Measurements from ENCODE around the gene MED16.

The MED16 gene

GRCh38 chr19:928471-929202 lies 35.6 kb upstream of the MED16 start:
- no peak for DNase-seq (ENCODE audit: low read depth)

DNA sequence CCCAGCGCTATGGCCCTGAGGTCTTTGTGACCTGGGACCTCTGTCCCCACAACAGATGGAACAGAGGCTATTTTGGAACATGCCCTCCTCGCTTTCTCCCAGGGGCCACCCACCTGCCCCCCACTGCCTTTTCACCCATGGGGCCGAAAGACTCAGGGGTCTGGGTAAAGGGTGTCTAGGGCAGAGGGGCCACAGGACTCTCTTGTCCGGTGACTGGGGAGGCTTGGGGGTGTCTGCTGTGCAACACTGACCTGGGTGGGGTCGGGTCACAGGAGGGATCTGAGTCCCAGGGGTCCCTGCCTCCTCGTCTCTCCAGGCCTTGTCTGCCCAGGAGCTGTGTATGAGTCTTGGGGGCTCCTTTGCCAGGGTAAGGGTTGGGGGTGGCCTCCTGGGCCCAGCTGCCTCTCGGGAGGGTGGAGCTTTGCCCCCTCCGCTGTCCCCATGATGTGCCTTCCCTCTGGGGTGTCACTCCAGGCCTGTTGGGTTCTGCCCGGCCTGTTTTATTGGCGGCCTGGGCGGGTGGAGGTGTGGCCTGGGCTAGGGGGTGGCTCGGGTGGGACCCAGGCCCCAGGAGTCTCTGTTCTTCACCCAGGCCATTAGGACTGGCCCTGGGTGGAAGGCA lies 34.9 kb upstream of the MED16 start:
- no peak for DNase-seq (ENCODE audit: low read depth)

DNA sequence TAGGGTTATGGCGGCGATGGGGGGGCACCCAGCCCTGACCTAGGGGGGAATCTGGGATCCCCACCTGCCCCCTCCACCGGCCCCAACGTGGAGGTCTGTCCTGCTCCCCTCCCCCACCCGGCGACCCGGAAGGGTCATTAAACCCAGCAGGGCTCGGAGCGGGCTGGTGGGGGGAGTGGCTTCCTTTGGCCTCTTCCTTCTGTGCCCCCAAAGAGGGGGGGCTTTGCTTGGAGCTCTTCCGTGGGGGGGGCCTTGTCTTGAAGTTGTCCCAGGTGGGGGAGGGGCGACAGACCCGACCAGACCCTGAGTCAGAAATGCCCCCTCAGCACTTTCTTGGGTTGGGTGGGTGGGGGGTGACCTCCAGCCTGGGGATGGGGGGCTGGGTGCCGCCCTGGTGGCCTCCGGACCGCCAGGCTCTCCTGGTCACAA lies 34.4 kb upstream of the MED16 start:
- DNase-seq (ENCODE audit: low read depth), result no peak

DNA sequence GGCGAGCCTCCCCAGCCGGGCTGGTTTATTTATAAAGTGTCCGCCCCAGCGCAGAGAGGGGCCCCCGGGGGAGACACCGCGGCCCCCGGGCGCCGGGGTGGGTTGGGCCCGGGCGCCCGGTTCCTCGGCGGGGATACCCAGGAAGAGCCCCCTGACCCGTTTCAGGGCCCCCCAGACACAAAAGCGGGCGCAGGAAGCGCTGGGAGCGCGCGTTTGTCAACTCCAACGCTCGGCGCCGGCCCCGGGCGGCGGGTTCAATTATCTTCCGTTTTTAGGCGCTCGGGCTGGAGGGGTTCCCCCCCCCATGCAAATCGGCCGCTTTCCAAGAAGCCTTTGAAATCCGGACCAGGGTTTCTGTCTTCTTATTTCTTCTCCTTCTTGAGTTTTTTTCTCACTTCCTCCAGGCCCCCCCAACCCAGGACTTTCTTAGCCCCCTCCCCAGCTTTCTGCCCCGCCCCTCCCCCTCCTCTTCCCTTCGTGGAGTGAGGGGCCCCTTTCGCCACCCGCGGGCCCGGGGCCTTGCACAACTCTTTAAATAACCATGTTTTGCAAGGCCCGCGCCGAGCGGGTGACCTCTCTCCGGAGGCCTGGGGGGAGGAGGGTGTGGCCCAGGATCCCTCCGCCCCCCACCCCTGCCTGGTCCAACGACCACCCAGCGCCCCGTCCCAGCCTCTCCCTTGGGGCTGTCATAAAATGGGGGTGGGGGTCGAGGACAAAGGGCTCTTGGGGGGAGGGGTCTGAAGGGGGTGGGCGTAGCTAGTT lies 33.8 kb upstream of the MED16 start:
- DNase-seq (ENCODE audit: low read depth), result no peak

DNA sequence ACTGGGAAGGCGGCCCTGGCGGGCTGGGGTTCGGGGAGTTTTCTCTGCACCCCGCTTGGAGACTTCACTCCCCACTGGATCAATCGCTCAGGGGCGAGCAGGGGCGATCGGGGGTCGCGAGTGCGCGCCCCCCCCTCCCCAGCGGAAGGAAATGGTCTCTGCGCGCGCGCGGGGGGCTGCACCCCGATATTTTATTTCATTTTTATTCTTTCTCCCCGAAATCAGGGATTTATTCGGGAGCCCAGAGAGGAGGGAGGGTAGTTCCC lies 33.3 kb upstream of the MED16 start:
- DNase-seq (ENCODE audit: low read depth), result no peak

DNA sequence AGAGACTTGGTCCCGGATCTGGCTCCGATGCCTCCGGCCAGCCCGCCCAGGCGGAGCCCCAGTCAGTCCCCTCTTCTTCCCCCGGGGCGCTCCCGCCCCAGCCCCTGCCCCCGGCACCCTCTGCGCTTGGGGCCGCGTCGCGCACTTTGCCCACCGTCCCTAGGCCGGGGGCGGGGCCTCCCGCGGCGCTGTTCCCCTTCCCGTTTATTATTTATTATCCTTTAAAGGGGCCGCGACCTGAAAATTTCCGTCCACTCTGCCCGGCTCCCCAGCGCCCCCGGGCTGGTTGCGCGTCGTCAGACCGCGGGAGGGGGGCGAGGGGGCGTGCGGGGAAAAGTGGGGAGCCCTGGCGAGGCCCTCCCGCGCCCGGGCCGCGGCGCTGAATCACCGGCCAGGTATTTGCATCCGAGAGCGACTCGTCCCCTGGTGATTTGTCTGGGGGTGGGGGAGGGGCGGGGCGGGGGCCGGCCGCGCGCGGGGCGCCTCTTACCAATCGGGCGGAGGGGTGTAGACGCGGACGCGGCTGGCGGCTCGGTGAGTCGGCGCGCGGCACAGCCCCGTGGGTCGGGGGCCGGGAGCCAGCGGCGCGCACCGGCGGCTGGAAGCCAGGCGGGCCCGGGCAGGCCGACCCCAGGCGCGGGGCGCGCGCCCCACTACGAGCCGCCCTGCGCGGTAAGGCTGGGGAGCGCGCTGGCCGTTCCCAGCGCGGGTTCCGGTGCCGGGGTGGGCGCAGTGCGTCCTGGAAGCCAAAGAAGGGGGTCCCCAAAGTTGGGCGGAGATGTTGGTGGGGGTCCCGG lies 32.7 kb upstream of the MED16 start, which contains the start of gene ARID3A:
TSS of gene ARID3A (plus strand) at position 510 of the 797 bp plus-strand sequence. CDS start 3,494 bp downstream, outside the sequence.
- DNase-seq (ENCODE audit: low read depth), result peak; percentile 72

DNA sequence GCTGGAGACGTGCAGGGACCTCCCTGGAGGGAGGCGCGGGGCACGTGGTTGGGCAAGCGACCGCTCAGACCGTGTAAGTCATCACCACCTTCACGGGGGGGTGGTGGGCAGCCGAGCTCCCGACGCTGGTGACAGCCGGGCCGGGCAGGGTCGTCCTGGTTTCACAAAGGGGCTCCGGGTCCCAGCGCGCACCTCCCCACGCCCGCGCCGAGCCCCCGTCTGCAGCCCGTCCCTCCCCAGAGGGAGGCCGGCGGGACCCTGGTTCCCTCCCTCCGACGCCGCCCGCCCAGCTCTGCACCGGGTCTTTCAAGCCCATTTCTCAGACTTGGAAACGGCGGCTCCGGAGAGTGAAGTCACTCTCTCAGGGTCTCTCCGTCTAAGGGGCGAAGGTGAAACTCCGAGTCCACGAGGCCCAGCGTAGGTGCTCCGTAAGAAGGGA lies 32.1 kb upstream of the MED16 start:
- no peak for DNase-seq (ENCODE audit: low read depth)

GRCh38 chr19:924553-925086 lies 31.6 kb upstream of the MED16 start:
- DNase-seq (ENCODE audit: low read depth), result no peak

GRCh38 chr19:920051-920864 lies 27.3 kb upstream of the MED16 start:
- peak; percentile 55 for DNase-seq (ENCODE audit: low read depth)

- no peak for DNase-seq (ENCODE audit: low read depth)
Observed at GRCh38 chr19:919199-920050, 26.4 kb upstream of the MED16 start.

DNA sequence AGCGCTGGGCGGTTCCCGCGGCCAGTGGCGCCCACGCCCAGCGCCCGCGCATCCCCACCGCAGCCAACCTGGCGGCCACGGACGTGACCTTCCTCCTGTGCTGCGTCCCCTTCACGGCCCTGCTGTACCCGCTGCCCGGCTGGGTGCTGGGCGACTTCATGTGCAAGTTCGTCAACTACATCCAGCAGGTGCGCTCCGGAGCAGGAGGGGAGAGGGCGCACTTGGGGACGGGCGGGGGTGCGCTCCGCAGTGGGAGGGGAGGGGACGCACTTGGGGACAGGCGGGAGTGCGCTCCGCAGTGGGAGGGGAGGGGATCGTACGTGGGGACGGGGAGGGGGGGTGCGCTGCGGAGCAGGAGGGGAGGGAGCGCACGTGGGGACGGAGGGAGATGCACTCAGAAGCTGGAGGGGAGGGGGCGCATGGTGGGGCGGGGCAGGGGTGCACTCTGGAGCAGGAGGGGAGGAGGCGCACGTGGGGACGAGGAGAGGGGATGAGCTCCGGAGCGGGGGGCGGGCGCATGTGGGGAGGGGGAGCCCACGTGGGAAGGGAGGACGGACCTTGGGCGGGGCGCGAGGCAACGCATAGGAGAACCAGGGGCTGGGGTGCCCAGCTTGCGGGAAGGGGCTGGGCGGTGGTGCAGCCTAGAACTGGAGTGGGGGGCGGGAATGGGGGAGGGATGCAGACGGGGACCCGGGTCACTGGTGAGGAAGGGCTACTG lies 25.7 kb upstream of the MED16 start:
- DNase-seq (ENCODE audit: low read depth), result no peak

DNA sequence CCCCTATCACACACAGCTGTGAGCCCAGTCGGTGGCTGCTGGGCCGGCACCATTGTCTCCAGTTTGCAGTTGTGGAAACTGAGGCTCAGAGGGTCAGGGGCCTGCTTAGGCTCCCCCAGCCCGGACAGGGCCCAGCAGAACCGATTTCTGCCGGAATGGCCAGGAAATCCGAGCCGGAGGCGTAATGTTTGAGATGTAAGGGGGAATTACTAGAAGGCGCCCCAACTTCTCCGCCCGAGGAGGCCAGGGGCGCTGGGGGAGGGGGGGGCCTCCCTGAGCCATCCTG lies 25.1 kb upstream of the MED16 start:
- no peak for DNase-seq (ENCODE audit: low read depth)

GRCh38 chr19:917323-918151 lies 24.6 kb upstream of the MED16 start, which contains the start of gene KISS1R:
Gene KISS1R (plus strand): TSS chr19:917333. CDS start chr19:917503, 170 bp downstream.
- no peak for DNase-seq (ENCODE audit: low read depth)

DNA sequence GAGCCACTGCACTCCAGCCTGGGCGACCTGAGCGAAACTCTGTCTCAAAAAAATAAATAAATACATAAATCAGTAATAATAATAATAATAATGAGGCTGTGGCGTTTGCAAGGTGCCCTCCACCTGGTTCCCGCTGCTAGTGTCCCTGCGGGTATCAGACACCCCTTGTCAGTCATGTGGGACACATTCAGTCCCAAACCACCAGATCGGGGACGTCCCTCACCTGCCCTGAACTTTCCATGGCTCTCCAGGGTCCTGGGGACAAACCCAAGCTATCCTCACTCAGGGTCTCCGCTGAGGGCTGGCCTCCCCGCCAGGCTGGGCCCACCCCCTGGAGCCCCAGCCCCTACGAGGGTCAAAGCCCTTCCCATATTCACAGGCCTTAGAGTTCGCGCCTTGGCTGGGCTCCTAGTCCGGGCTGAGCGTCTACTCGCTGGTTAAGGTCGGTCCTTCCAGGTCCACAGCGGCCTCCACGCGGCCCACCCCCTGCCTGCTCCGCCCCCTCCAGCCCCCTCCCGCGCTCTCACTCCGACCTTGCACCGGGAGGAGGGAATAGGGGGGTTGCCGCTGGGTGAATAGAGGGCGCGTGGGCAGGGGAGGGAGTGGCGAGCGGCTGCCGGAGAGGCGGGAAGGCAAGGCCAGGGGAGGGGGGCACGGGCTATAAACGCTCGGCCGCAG lies 23.8 kb upstream of the MED16 start:
- DNase-seq (ENCODE audit: low read depth), result no peak

DNA sequence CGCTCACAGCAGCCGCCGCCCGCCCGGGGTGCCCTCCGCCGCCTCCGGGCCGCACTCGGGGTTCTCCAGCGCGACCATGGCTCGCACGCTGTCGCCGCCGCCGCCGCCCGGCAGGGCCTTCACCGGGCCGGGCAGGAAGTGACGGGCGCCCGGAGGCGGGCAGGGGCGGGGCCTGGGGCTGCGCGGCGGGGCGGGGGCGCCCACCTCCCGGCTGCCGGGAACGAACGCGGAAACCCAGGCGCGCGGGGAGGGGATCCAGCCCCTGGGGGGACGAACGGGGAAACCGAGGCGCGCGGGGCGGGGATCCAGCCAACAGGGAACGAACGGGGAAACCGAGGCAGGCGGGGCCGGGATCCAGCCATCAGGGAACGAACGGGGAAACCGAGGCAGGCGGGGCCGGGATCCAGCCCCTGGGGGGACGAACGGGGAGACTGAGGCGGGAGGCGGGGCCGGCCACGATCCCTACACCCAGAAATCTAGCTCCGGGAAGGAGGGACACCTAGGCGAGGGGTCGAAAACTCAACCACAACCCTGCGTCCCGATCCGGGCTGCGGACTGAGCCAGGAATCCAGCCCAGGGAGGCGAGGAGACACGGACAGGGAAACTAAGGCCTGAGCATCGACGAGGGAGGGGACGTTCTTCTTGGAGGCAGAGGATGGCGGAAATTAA lies 20.2 kb upstream of the MED16 start, which contains the start of gene R3HDM4:
TSS of gene R3HDM4 (minus strand) at position 140 of the 669 bp plus-strand sequence. CDS start at position 78, 62 bp downstream.
- DNase-seq (ENCODE audit: low read depth), result peak; percentile 82

DNA sequence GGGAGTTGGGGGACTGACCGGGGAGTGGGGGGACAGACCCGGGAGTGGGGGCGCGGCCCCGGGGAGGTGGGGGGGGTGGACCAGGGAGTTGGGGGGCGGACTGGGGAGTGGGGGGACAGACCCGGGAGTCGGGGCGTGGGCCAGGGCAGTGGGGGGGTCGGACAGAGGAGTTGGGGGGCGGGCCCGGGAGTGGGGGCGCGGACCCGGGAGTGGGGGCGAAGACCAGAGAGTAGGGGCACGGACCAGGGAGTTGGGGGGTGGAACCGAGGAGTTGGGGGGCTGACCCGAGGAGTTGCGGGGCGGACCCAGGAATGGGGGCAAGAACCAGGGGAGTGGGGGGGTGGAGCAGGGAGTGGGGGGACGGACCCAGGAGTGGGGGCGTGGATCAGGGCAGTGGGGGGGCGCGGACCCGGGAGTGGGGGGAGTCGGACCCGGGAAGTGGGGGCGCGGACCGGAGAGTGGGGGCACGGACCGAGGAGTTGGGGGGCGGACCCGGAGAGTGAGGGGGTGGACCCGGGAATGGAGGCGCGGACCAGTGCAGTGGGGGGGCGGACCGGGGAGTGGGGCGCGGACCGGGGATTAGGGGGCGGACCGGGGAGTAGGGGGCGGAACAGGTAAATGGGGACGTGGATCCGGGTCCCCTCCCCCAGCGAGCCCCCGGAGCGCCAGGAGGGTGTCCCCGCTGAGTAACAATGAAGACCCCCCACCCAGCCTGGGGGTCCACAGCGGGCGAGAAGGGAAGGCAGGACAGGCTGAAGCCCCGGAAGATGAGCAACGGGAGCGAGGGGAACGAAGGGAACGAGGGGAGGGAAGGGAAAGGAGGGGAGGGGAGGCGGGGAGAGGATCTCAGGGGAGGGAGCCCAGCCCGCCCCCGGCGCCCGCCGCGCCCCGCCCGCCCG lies 19.4 kb upstream of the MED16 start:
- no peak for DNase-seq (ENCODE audit: low read depth)
